Stimulated activated CD4-positive, alpha-beta T cell treated with anti-CD3 and anti-CD28 coated beads, Interleukin-2, amount 100 ng/mL, for 48 hours (primary cell): ENCODE data around the gene COQ9.
A peak's percentile ranks its signal among the peaks of the same experiment; 100 is the strongest.
"Not testable (repeated sequence)": the region's sequence is repeated elsewhere in the genome, so short reads cannot be mapped to it uniquely, and the experiment has no call there.

ENCODE experiments used
- DNase-seq, 2 donors: peaks; one replicate each; pipeline ENCODE4 v3.0.0-alpha.2; 2020

Gene COQ9

GRCh38 chr16:57427824-57428223 lies 19.5 kb upstream of the COQ9 start:
- DNase-seq, result no peak

- DNase-seq, result no peak
Measured at GRCh38 chr16:57430955-57431354, 16.3 kb upstream of the COQ9 start.

GRCh38 chr16:57432505-57432904 lies 14.8 kb upstream of the COQ9 start:
- DNase-seq, result no peak

- DNase-seq, result no peak
Measured at GRCh38 chr16:57432989-57433388, 14.3 kb upstream of the COQ9 start.

- DNase-seq, result no peak
Measured at GRCh38 chr16:57434003-57434402, 13.3 kb upstream of the COQ9 start.

GRCh38 chr16:57435838-57436237 lies 11.4 kb upstream of the COQ9 start:
- DNase-seq, result no peak

GRCh38 chr16:57439947-57440346 lies 7.3 kb upstream of the COQ9 start:
- DNase-seq, result not testable (repeated sequence)

GRCh38 chr16:57440551-57440950 lies 6.7 kb upstream of the COQ9 start:
- not testable (repeated sequence) for DNase-seq

GRCh38 chr16:57444711-57445110 lies 2.6 kb upstream of the COQ9 start:
- DNase-seq, result no peak

GRCh38 chr16:57445510-57445909 lies 1.8 kb upstream of the COQ9 start:
- DNase-seq, result no peak

- peak; percentile 10 to 14 for DNase-seq
Measured at GRCh38 chr16:57446531-57447185, 621 bp upstream of the COQ9 start.

GRCh38 chr16:57452021-57452420 lies 4.7 kb downstream of the COQ9 start:
- DNase-seq, result no peak

GRCh38 chr16:57462209-57462977 lies 15.1 kb downstream of the COQ9 start, which contains the start of gene POLR2C:
Gene POLR2C, plus strand, starts transcription at chr16:57462679. Its CDS starts 46 bp downstream, at chr16:57462725.
- DNase-seq, result peak; percentile 94 to 95

- DNase-seq, result no peak
Measured at GRCh38 chr16:57462978-57463362, 15.7 kb downstream of the COQ9 start.

- DNase-seq, result no peak
Measured at GRCh38 chr16:57464523-57464922, 17.2 kb downstream of the COQ9 start.

GRCh38 chr16:57468346-57468745 lies 21.1 kb downstream of the COQ9 start:
- DNase-seq, result no peak

GRCh38 chr16:57469046-57469445 lies 21.8 kb downstream of the COQ9 start:
- no peak for DNase-seq

GRCh38 chr16:57469917-57470470 lies 22.7 kb downstream of the COQ9 start:
- DNase-seq, result no peak

- no peak for DNase-seq
Measured at GRCh38 chr16:57470711-57471110, 23.4 kb downstream of the COQ9 start.

GRCh38 chr16:57471209-57471608 lies 23.9 kb downstream of the COQ9 start:
- no peak for DNase-seq

- DNase-seq, result no peak
Measured at GRCh38 chr16:57471852-57472664, 24.8 kb downstream of the COQ9 start.

- no peak for DNase-seq
Measured at GRCh38 chr16:57472665-57473060, 25.4 kb downstream of the COQ9 start.

- DNase-seq, result no peak
Measured at GRCh38 chr16:57473176-57473840, 26.0 kb downstream of the COQ9 start.
